ENCODE data around the gene HOXB5.

The HOXB5 gene

GRCh38 chr17:48571024-48571818, 22.4 kb downstream of the HOXB5 start:
- TF ChIP-seq, protein P1, sequence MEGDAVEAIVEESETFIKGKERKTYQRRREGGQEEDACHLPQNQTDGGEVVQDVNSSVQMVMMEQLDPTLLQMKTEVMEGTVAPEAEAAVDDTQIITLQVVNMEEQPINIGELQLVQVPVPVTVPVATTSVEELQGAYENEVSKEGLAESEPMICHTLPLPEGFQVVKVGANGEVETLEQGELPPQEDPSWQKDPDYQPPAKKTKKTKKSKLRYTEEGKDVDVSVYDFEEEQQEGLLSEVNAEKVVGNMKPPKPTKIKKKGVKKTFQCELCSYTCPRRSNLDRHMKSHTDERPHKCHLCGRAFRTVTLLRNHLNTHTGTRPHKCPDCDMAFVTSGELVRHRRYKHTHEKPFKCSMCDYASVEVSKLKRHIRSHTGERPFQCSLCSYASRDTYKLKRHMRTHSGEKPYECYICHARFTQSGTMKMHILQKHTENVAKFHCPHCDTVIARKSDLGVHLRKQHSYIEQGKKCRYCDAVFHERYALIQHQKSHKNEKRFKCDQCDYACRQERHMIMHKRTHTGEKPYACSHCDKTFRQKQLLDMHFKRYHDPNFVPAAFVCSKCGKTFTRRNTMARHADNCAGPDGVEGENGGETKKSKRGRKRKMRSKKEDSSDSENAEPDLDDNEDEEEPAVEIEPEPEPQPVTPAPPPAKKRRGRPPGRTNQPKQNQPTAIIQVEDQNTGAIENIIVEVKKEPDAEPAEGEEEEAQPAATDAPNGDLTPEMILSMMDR (IDR thresholded peaks at IDR 0.05), result no peak

GRCh38 chr17:48570325-48571023, 23.1 kb downstream of the HOXB5 start:
- TF ChIP-seq, protein P1 (IDR thresholded peaks at IDR 0.05), result no peak

GRCh38 chr17:48569674-48570324, 23.8 kb downstream of the HOXB5 start:
- TF ChIP-seq, protein P1 (IDR thresholded peaks at IDR 0.05), result no peak

DNA sequence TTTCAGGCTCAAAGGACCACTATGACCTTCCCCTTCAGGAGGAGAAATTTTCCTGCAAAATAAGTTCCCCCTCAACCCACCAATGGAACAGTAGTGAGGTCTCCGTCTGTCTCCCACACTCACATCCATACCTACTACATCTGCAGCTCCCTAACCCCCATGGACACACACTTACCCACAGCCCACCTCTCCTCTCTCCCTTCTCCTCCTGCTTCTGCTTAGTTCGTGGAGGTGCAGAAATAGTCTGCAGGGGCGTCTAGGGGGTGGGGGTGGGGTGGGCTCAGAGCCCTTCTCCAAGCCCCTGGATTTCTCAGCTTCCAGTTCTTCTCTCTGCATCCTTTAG, 24.4 kb downstream of the HOXB5 start:
- TF ChIP-seq, protein P1 (IDR thresholded peaks at IDR 0.05), result no peak

DNA sequence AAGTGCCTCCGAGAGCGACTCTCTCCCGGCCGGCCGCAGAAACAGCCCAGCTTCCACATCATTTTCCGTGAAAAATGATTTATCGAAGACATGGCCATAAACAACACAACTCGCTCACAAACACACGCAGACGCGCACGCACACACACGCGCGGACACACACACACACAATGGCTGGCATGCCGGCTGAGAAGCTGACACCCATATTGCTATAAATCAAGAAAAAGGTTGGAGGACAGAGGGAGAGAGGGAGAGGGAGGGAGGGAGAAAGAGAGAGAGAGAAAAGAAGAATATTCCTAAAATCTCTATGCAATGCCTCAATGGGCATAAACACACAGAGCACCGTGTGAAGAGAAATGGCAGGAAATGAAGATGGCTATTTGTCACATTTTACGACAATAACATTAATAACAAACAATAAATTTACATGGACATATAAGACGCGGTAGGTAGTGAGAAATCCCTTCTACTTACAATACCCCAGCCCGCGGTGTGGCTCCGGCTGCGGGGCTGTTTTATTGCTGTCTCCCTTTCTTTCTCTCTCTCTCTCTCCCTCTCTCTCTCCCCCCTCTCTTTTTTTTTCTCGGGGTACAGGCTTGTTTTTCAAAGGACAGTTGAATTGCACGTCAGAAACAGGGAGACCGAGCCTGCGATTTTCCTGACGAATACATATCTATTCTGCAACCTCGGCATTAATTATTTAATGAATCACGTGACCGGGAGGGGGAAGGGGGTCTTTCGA, 24.9 kb downstream of the HOXB5 start:
- TF ChIP-seq, protein P1 (IDR thresholded peaks at IDR 0.05), result no peak

GRCh38 chr17:48567646-48568354, 25.8 kb downstream of the HOXB5 start:
- TF ChIP-seq, protein P1 (IDR thresholded peaks at IDR 0.05), result no peak

- TF ChIP-seq, protein P1 (IDR thresholded peaks at IDR 0.05), result no peak
Observed at GRCh38 chr17:48567209-48567608, 26.4 kb downstream of the HOXB5 start.

All from LNCAP (cell line).